Umbilical cord (tissue), 2 donors: ENCODE results near the gene SMAD3. TPM values are rescaled to one million over a fixed set of nuclear protein-coding genes. Genes with fewer than 3 reads are reported as not detected.

ENCODE experiments used
- DNase-seq: peaks from one replicate; pipeline ENCODE4 v3.0.0-alpha.2; 2015; ENCODE audit warnings: low spot score
- total RNA-seq: library from RNA; depleted of rRNA; stranded (reverse); fragments of >200 nt; gene quantifications from one replicate; pipeline ENCODE4 v1.2.3, GENCODE V29; 2014; ENCODE audit warnings: low replicate concordance; ENCODE audit not compliant: insufficient read depth

Gene SMAD3
- total RNA-seq, 1 donor from 2014 or later, result 11.1 TPM

DNA sequence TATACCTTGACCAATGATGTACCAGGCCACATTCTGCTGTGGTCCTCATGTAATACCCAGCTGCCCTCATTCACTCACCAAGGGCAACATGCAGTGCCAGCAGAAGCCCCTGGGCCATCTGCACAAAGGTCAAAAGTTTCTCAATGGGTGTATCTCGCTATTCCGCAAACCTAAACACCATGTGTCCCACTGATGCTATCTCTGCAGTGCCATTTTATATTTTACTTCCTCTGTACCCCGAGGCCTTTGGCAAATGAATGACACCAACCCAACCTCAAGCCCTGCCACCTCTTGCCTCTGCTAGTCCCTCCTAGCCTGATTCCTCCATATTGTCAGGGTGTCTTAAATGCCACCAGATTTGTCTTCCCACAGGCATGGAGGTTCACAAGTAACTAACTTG lies 129.9 kb downstream of the SMAD3 start:
- no peak for DNase-seq

DNA sequence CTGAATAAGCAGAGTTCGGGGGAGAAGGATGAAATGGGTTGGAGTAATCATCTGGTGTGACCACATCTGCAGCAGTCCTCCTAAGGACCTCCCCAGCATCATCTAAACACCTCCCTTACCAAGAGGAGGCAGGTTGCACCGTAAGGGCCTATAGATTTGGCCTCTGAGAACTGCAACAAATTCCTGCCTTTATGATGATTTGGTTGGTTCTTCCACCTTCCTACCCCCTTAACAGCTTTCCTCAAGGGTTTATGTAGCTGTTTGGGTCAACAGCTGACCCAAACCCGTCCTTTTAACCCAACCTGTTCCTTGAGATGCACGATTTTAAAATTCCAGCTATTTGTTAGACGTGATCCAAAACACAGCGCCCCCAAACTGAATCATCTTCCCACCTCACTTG lies 130.8 kb downstream of the SMAD3 start:
- DNase-seq, result no peak

DNA sequence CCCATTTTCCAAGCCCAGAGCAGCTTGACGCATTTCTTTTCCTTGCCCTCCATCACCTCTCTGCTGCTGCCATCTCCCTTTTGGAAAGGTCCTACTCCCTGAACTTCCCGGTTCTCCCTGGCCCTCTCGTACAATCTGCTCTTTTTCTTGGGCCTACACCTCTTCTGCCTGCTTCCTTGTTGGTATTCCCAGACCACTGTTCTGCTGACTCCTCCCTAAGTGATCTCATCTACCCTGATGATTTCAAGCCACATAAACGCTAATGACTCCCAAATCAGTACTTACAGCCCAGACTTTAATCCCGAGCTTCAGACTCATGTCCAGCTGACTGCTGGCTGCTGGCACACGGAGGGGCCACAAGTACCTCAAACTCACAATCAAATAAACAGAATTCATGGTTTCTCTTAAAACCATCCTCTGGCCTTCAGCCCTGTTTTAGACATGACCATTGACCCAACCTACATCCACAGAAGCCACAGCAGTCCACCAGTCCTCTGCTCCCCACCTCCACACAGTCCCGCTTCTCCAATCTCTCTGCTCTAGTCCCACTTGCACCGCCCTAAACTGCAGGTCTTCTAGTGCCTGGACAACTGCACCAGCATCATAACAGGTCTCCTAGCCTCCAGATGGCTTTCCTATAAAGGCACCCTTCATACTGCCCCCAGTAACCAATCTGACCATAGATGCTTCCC lies 131.4 kb downstream of the SMAD3 start:
- DNase-seq, result peak; percentile 91

DNA sequence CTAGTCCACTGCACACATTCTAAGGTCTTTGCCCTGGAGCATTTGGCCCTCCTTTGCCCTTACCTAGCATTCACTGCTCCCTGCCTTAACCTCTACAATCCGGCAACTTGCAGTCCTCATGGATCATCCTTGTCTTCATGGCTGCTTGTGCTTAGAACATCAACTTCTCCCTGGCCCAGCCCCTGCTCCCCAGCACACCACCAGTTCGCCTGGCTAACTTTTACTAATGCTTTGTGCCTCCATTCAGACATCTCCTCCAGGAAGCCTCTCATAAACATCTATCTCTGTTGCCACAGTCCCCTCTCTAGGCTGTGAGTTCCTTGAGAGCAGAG lies 131.9 kb downstream of the SMAD3 start:
- DNase-seq, result no peak

DNA sequence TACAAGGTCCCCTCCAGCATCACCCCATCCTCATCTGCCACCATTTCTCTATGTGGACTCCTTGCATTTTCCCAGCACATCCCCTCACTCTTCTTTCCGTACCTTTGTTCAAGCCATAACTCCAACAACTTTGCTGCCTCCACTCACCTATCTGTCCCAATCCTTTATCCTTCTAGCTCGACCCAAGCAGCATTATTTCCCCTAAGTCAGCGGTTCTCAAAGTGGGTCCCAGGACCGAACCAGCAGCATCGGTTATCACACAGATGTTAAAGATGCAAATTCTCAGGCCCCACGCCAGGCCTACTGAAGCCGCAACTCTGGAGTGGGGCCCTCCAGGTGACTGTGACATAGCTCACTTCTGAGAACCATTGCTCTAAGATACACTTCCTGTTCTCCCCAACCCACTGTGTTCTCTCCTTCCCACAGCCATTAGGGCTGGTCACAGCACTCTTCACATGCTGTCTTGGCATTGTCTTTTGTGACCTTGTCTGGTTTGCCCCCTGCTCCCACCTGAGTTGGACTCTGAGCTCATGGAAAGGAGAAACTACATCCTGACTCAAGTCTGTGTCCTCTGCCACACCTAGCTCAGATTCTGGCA lies 132.9 kb downstream of the SMAD3 start:
- DNase-seq, result no peak

DNA sequence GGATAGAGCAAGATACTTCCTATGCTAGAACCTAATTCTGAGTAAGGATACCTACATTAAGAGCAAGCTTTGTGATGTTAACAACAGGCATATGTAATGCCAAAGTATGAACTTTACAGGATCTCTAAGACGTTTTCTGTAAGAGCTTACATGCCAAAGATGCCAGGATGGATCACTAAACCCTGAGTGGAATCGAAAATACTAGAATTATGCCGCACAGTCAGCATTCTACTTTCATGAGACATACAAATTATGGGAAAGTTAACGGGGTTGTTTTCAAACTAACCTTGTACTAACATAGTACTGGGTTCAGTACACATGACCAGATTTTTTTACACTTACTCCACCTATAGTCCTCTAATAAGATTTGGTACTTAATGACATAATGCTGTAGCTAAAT lies 134.0 kb downstream of the SMAD3 start:
- no peak for DNase-seq

DNA sequence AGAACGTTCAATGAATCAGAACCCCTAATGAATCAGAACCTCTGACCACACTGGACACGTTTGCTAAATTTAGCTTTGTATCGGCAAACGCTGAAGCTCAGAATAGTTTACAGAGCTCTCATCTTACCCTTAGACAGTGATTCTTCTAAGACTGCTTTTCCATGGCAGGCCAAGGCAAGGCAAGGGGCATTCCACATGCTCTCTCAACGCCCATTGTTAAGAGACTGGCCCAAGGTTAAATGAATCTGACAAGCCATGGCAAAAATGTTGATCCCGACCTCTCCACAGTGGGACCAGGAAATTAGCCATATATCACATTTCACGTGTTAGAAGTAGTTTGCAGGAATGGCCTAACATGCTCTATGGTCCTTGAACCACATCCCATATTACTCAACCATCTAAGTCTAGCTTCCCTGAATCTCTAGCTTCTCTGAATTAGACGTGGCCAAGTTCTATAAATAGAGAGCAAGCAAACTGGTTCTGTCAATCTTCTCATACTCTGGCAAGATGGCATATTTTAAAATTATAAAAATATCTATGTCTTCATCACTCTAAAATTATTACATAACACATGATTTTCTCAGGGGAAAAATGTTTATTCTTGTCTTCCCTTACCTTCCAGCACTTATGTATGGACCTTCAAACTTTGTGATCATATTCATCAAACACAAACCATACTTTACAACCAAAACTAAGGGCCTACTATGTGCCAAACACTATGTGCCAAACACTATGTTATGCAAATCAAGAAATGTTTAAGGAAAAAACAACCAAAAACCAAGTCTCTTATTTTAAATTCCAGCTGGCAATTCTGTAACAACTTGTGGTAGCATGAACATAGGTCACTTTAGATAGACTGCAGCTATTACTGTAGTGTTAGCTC lies 134.7 kb downstream of the SMAD3 start:
- no peak for DNase-seq

DNA sequence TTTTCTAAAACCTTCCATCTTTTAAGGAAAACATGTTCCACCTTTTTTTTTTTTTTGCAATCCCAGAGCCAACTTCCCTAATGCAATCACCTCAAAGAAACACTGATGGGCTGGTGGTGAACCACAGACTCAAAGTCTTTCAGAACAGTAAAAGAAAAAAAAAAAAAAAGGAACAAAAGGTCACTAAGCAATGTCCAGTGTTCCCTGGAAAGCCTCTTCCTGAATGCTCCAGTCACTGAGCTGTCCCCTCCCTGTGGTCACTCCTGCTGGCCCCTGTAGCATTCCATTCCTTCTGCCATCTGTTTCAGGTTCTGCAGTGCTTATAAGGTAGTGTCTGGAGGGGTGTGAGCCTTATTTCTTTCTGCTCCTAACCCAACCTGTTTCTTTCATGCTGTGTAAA lies 135.7 kb downstream of the SMAD3 start:
- no peak for DNase-seq

DNA sequence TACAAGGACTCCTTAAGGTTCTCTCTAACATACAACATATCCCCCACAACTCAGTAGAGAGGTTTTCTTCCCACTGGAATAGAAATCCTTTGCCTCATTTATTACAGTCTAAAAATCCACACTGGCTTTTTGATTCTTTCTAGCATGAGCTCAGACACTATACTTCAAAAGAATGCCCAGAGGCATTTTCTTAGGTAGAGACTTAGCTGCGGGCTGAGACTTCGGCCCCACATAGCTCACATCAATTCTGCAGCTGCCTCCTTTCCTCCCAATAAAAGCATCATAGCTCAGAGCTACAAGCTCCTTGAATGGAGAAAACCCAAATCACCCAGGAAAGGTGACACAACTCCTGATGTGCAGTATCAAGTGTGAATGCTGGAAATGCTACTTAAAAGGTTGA lies 136.7 kb downstream of the SMAD3 start:
- DNase-seq, result no peak

DNA sequence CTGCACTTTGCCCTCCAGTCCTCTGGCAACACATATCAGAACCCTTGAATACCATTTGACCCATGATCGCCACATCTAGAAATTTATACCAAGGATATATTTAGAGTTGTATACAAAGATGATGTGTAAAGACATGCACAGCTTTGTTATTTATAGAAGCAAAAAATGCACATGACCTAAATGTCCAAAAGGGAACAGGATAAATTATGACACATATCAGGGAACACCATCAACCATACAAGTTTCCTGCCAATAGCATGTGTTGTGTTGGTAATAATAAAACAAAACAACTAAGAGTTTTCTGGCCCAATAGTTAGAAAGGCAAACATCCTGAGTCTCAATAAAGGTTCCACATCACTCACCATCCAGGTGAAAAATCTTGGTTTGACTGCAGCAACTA lies 137.6 kb downstream of the SMAD3 start:
- DNase-seq, result no peak

DNA sequence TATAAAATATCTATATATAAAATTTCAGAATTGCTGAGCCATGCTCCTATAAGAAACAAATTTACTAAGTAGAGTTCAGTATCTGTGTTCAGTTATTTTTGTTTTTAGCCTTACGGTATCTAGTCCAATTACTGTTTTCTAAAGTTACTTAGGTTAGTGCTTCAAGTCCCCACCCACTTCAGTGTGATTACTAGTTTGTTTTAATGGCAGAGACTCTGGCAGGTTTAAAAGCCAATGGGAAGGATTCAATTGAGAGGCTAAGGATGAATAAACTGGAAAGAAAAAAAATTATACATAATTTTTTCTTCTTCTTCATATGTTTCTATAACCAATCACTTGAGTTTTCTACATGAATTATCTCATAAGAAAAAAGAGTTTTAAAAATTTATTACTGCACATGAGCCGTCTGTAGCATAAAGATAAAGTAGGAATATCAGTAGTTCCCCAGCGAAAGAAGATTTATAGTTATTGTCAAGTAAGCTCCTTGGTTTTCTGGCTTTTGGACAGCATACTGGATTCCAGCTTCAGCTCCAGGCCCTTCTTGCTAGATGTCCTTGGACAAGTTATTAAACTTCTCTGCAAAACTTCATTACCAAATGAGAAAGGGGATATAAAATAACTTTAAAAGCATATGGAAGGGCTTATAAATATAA lies 142.3 kb downstream of the SMAD3 start:
- DNase-seq, result peak; percentile 92

DNA sequence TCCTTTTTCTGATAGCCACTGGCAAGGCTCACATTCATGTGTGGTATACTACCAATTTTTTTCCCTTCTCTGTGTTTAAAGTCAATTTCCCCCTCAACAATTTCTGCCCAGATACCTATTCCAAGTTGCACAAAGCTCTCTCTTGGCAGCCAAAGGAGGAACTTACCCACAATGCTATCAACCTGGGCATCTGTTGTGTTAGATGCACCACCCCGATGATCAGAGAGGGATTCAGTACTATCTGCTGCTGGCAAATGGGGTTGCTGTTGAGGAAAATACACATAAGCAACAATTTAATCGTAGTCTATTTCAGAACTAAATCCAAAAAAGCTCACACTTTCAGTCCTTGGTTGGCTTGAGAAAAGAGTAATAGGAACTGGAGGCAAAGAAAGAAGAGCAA lies 143.0 kb downstream of the SMAD3 start:
- DNase-seq, result no peak

DNA sequence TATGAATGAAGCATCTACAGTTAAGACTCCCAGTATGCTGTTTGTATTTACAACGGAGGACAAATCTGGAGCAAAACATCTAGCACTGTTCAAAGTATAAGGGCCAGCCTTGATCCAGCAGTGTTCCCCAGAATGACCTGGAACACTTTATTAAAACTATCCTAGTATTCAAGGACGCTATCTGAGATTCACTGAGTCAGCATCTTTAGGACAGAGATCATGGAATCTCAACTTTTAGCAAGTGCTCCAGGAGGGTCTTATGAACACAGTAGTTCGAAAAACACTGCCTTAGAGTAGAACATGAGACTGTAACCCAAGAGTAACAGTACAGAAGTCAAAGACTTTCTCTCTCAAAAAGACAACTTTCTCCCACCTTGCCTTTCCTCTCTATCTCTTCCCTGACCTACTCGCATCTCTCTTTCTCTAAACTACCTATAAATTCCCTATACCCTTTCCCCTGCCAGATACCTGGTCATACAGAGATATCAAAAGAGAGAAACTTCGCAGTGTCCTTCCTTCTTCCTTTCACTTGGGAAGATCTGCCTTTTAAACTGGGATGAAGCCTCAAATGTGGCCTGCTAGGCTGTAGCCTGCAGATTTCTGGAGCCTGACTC lies 145.3 kb downstream of the SMAD3 start:
- no peak for DNase-seq

DNA sequence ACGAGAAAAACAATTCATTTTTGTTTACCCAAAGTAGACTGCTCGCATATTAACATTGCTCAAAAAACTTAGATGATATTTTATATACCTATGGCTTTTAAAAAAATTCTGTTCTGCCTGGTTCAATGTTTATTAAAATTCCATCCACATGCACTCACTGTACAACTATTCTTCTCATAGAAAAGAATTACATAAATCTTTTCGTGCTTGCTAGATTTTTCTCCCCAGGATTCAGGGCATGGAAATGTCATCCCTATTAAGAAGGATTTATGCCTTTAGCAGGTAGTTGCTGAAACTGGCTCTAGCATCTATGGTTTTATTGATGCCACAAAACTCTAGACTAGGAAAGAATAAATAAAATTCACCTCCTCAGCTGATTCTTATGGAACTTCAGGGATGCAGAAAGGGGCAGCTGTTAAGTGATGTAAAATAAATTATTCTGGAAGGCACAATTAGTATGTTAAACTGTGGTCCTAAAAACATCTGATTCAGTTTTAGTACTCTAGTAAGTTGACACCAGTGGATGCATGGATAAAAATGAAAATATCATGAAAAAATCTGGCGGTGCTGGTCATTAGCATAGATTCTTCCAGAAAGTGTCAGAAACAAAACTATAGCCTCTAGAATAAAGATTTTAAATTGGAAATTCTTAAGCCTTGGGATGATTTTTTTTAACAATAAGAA lies 147.4 kb downstream of the SMAD3 start:
- no peak for DNase-seq

DNA sequence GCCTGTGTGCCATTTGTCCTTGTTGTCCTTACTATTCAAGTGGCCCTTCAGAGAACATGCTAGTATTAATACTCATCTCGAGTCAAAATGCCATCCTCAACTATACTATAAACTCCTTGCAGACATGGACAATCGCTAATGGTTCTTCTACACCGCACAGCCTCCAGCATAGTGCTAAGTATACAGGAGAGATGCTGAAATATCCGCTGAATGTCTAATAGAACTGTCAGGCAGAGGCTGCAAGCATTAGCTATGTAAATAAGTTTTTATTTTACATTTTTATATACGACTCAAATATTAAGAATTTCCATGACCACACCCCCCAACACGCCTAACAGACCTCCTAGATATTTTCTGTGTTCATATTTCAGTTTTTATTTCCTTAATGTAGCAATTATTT lies 149.7 kb downstream of the SMAD3 start:
- no peak for DNase-seq

DNA sequence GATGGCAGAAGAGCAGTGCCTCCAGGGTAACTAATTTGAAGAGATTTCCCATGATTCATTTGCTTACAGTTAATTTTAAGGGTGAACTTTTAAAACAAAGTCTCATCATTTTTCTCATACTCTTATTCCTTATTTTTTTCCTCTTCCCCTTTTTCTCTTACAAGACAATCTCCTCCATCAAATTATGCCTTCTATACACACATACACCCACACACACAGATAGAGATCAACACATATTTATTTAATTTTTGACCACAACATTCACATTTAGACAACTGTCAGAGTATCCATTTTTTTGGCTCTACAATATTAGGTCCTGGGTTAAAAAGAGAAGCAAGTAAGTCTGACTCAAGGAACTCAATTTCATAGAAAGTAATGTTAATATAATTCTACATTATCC lies 151.5 kb downstream of the SMAD3 start:
- no peak for DNase-seq

DNA sequence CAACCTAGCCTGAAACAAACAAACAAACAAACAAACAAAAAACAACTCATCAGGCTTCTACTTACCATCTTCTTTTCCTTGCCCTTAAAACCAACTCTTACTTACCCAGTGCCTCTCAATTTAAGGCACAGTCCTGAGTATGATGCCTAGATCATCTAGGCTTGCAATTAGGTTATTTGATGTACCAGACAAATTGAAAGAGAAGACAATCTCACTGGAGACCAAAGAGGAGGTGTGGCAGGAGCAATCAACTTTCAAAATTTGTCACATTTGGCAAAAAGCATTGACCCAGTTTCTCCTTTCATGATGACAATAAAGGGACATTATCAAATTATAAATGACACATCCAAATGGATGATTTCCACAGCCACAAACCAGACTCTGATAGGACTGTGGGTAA lies 153.0 kb downstream of the SMAD3 start:
- no peak for DNase-seq

DNA sequence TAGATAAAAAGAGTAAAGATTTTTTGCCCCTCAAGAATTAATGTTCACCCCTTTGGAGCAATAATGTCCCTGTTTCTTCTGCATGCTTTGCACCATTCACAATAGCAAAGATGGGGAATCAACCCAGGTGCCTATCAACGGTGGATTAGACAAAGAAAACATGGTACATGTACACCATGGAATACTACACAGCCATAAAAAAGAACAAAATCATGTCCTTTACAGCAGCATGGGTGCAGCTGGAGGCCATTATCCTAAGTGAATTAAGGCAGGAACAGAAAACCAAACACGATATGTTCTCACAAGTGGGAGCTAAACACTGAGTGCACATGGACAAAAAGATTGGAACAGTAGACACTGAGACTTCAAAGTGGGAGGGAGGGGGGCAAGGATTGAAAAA lies 153.9 kb downstream of the SMAD3 start:
- no peak for DNase-seq

DNA sequence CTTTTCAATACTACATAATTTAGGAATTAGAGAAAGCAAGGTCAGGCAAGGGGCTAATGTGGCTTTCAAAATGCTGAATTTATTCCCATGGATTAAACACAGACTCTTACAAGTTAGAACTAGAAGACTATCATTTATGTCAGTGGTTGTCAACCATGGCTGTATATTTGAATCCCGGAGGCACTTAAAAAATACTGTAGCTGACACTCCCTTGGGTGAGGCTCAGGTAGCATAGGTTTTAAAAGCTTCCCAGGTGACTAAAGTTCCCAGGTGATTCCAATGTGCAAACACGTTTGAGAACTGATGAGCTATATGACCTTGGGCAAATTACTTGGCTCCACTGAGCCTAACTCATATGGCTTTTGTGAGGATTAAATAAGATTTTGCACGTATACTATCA lies 159.5 kb downstream of the SMAD3 start:
- peak; percentile 53 for DNase-seq

DNA sequence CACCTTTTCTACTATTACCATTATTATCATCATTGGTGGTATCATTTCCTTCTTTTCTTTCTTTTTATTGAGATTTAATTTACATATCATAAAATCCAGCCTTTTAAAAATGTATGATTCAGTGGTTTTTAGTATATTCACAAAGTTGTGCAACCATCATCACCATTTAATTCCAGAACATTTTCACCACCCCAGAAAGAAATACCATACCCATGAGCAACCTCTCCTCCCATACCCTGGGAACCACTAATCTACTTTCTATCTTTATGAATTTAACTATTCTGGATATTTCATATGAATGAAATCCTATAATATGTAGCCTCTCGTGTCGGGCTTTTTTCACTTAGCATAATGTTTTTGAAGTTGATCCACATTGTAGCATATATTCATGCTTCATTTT lies 159.9 kb downstream of the SMAD3 start:
- DNase-seq, result no peak

DNA sequence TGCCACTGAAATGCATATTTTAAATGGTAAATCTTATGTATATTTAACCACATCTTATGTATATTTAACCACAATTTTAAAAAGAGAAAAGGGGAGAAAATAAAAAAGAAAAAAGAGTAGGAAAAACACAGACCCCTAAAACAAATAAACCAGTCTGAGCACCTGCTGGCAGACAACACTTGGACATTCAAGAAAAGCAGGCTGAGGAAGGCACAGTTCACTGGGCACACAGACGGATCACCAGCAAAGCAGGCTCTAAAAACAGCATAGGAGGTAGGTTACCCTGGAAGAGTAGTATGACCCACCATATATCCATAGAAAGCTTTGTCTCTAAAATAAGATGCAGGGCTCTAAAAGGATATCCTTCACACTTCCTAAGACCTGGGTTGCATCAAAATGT lies 162.0 kb downstream of the SMAD3 start:
- DNase-seq, result no peak
